Stimulated activated CD4-positive, alpha-beta T cell treated with anti-CD3 and anti-CD28 coated beads, Interleukin-1b, Interleukin-23, amount 100 ng/mL, for 24 hours (primary cell): ENCODE results near the gene FREM3.
A peak's percentile ranks its signal among the peaks of the same experiment; 100 is the strongest.

Experiments
- DNase-seq, 4 experiments: peaks; one replicate each; pipeline ENCODE4 v3.0.0-alpha.2; 2020; ENCODE audit warnings: low read depth in 4 of 4, low spot score in 1 of 4

Gene FREM3

GRCh38 chr4:143668930-143669552, 31.4 kb downstream of the FREM3 start:
- DNase-seq, result no peak

GRCh38 chr4:143667461-143667860, 33.0 kb downstream of the FREM3 start:
- no peak for DNase-seq

- DNase-seq, result no peak
Measured at GRCh38 chr4:143658336-143658735, 42.1 kb downstream of the FREM3 start.

- no peak for DNase-seq
Measured at GRCh38 chr4:143654571-143654970, 45.9 kb downstream of the FREM3 start.

GRCh38 chr4:143653031-143653430, 47.4 kb downstream of the FREM3 start:
- DNase-seq, result no peak

GRCh38 chr4:143643399-143643798, 57.1 kb downstream of the FREM3 start:
- DNase-seq, result no peak

- DNase-seq, result no peak
Measured at GRCh38 chr4:143642611-143643010, 57.9 kb downstream of the FREM3 start.

- DNase-seq, result no peak
Measured at GRCh38 chr4:143641361-143641760, 59.1 kb downstream of the FREM3 start.

GRCh38 chr4:143634763-143635162, 65.7 kb downstream of the FREM3 start:
- DNase-seq, result no peak

GRCh38 chr4:143633833-143634232, 66.6 kb downstream of the FREM3 start:
- no peak for DNase-seq

- no peak for DNase-seq
Measured at GRCh38 chr4:143626134-143626911, 74.2 kb downstream of the FREM3 start.

- DNase-seq, result no peak
Measured at GRCh38 chr4:143625632-143626031, 74.8 kb downstream of the FREM3 start.

- no peak for DNase-seq
Measured at GRCh38 chr4:143623896-143624295, 76.6 kb downstream of the FREM3 start.

GRCh38 chr4:143618811-143619210, 81.7 kb downstream of the FREM3 start:
- DNase-seq, result no peak

- DNase-seq, result no peak
Measured at GRCh38 chr4:143617994-143618679, 82.3 kb downstream of the FREM3 start.

GRCh38 chr4:143616771-143617170, 83.7 kb downstream of the FREM3 start:
- DNase-seq, result peak in 1 of 4 experiments; percentile 2

- DNase-seq, result no peak
Measured at GRCh38 chr4:143609492-143609891, 91.0 kb downstream of the FREM3 start.

GRCh38 chr4:143606480-143606879, 94.0 kb downstream of the FREM3 start:
- no peak for DNase-seq

GRCh38 chr4:143599827-143600226, 100.6 kb downstream of the FREM3 start:
- no peak for DNase-seq

- DNase-seq, result no peak
Measured at GRCh38 chr4:143598816-143599215, 101.7 kb downstream of the FREM3 start.

GRCh38 chr4:143597276-143597675, 103.2 kb downstream of the FREM3 start:
- DNase-seq, result no peak

GRCh38 chr4:143587703-143588102, 112.8 kb downstream of the FREM3 start:
- no peak for DNase-seq
